NCI-H146 (cell line): ENCODE data around the gene CA9.

Source experiments
- DNase-seq: peaks from one replicate; lab custom pipeline; 2025; lab: John Stamatoyannopoulos, UW

CA9 gene

DNA sequence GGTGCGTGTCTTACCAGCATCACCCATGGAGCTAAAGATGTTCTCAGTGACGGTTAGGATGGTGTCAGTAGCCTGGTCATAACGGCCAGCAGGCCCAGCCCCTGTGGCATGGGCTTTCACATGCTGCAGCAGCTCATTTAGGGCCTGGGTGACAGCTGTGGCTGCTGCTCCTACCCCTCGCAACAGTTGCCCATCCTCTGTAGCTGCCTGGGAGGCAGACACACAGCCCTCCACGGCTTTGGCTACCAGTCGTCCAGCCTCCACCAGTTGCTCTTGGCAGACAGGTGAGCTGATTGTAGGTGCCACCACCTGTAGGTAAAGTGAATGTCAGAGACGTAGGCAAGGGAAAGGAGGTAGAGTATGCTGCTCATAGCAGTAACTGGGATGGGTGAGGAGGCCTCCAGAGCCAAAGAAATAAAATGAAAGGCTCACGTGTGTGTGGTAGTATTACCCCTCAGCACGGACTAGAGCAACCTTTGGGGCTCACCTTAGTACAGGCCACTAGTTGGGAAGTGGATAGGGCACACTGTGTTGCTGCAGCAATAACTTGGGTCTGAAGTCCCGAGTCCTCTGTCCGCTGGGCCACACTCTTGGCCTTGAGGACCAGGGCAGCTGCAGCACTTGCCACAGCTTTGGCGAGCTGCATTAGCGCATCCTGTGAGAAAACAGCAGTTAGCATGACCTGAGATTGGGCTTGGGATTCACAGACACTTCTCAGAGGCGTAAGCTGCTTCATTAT lies 43.6 kb downstream of the CA9 start:
- no peak for DNase-seq

DNA sequence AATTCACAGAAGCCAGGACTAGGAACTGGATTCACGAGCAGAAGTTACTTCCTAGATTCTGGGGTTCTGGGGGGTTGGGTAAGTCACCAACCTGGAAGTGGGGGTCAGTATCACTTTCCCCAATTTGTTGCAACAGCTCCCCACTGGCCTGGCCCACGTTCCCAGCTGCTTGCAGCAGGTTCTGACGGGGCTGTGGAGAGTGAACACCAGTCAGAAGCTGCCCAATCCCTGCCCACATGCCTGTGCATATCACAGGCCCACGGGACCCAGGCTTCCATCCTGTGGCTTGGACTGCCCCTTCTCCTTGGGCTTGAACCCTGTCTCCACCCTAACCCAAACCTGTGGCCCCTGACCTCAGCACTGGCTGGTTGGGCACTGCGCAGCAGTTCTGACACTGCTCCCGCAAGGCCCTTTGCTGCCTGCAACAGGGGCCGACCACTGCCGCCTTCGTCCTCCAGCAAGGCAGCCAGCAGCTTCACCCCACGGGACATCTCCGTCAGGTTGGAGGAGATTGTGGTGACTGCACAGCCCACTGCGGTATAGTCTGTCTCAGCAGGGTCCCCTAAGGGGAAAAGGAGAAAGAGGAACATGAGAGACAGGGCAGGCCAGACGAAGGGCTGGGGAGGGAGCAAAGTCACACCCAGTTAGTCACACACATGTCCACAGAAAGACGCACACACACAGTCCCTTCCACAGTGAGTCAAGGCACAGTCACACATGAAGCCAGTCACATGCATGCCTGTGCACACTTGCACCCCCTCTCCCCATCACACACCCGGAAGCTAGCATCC lies 45.2 kb downstream of the CA9 start:
- DNase-seq, result no peak

DNA sequence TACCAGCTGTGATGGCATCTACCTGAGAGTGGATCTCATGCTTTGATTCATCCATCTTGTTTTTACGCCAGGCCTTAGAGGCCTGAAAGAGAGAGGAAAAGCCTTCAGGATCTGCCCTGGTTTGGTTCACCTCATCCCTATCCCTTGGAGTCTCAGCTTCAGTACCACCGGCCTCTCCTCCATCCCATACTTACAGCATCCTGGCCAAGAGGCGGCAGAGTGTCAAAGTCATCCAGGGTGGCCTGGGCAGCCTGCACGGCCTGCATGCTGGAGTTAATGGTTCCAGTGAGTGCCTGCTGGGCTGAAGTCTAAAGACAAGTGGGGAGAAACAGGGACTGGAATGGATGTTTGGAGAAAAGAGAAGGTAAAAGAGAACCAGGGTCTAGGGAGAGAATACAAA lies 45.8 kb downstream of the CA9 start:
- no peak for DNase-seq

DNA sequence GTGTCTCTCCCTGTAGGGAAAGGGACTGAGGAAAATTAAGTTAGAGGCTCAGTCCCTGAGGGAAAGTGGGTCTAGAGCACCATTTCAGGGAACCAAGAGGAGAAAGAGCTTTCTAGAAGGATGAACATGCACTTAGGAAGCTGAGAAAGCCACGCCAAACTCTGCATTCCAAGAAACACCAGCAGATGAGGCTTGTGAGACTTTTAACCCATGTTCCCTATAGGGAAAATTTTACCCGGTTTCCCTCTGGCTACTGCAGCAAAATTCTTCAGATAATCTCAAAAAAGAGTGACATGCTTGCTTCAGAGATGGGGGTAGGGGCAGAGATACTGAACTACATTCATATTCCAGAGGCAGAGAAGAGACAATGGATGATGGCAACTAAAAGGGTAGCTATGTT lies 49.7 kb downstream of the CA9 start:
- no peak for DNase-seq

DNA sequence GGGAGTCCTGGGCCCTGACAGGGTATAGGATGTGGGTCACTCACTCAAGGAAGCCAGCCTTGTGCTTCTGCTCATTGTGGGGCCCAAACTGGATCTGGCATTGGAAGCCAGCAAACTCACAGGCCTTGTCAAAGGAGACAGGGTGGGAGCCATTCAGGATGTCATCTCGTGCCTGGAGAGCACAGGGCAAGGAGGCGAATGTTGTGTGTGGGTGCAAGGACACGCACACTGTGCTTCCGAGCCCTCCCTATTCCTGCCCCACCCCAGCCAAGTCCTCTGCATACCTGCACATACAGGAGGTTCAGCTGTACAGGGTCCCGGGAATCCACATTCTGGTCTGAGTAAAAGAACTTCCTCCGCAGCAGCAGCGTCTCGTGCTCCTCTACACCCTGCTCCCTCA lies 50.2 kb downstream of the CA9 start:
- no peak for DNase-seq

DNA sequence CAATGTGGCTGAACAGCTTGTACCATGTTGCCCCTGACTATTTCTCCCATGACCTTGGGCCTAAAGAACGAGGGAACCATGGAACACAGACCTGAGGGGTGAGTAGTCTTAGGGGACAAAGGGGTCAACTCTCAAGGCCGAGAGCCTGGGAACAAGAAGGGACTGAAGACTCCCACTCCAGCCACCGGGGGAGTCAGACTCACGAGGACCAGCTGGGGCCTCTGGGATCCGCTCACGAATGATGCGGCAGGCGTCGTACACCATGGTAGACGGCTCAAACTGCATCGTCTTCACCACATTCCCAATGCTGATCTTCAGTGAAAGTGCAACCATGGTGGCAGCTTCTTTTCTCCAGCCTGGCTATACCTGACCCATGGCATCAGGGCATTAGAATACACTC lies 51.6 kb downstream of the CA9 start:
- no peak for DNase-seq

DNA sequence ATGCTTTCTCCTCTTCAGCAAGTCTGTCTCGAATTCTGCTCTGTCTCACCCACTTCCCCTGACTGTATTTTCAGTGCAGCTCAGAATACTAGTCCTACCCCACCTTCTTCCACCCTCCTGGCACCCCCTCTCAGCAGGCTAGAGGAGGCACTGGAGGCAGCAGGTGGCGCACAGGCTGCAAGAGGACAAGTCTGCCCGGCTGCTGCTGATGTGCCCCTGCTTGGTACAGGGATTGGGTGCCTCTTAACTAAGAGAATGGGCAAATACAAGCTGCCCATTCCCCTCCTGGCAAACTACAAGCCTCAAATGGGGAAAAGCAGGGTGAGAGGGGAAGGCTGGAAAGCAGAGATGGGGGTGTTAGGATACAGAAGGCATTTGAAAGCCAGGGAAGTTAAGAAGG lies 53.2 kb downstream of the CA9 start:
- no peak for DNase-seq

DNA sequence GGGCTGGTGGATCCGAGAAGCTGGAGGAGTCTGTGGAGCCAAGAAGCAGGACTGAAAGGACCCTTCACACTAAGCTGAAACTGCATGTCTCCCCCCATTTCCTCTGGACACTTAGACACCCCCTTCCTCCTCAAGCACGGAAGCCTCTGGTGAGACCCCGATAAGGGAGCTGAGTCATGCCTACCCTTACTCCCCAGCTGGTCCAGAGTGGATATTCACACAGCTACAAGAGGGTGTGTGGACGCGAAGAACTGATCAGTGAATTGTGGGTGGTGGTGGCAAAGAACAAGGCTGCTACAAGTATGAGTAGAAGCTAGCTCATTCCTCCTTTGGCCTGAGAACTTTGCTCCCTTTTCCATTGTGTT lies 53.9 kb downstream of the CA9 start:
- no peak for DNase-seq

DNA sequence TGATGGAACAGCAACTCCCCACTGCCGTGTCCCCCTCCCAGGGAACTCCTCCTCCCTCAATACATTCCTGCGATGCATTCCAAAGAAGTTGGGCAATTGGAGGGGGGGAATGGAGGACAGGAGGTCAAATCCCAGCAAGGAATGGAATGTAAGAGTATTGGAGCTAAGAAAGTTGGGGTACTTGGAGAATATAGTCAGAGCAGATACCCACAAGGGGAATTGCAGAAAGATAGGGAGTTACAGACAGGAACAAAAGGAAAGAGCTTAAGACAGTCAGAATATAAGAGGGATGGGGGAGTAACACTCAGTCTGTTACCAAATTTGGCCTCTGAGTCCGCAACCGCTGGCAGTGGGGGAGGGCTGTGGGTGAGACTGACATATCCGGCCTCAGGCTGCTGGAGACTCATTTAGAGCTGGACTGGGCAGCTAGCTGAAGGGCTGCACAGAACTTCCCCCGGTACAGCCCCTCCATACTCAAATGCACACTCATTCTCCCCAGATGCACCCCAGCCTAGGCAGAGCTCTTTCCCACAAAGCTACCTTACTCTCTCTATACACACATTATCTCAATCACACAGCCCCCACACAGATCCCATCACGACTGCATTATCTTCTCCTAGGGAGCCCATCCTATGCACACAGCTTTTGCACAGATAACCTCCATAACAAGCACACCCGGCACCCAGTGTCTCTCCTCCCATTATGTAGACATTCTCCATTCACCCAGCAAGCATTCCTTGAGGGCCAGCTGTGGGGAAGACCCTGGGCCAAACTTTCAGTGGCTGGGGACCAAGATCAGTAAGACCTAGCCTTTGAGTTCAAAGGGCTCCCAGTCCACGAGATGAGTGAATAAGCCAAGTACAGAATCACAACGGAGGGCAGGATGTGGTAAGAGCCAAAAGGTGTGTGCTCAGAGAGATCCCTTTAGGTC lies 54.6 kb downstream of the CA9 start:
- no peak for DNase-seq

DNA sequence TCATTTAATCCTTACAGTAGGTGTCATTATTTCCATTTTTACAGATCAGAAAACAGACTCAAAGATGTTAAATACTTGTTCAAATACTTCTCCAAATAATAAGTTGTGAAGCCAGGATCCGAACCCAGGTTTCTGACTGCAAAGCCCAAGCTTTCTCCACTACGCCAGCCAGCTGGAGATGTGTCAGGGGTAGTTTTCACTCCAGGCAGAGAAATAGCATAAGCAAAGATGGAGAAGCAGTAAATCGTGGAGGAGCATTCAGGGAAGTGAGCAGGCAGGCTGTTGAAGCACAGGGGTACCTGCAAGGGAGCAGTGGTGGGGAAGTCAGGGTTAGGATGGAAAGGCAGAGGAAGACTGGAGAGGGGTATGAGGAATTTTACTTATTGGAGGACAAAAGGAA lies 55.4 kb downstream of the CA9 start:
- no peak for DNase-seq

DNA sequence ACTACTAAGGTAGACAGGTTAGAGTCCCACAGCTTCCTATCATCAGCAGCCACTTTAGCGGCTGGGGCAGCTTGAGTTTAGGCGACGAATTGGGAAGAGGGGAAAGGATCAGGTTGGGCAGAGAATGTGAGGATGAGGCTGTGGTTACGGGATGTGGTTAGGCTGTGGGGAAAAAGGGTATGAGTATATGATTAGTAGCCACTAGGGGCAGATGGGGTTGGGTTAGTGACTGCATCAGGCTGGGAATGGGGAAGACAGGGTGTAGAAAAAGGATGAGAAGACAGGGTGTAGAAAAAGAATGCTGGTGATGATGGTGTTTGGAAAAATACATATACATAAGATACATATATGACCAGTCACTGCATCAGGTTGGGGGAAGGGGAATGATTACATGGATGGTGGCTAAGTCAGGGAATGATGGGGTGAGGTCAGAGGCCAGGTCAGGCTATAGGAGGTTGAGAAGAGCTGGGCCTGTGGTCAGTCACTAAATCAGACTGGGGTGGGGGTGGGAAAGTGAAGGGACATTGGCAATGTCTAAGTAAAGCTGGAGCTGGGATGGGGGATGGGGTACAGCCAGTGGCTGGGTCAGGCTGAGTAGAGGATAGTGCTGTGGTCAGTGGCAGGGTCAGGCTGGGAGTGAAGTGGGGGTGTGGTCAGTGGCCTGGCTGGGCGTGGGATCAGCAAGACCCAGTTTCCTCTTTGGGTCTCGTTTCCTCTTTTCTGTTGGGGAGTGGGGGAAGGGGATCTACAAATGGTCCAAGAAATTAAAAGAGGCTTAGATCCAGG lies 56.2 kb downstream of the CA9 start:
- peak; percentile 27 for DNase-seq

DNA sequence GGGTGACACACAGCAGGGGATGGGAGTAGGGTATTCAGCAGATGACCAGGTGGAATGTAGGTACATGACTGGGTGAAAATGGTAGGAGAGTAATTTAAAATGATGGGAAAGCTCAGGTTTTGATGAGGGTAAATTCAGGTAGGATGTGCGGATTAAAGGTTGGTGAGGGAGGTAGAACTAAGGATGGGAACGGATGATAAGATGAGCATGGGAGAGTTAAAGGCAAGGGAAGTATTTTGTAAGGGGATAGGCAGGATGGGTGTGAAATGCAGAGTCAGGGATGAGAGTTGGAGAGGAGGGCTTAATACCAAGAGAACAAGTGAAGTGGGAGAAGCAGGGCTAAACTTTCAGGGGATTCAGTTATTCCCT lies 56.7 kb downstream of the CA9 start:
- no peak for DNase-seq
